Measurements from ENCODE around the gene SOCS7. TPM values are rescaled to one million over a fixed set of nuclear protein-coding genes. Genes with fewer than 3 reads are reported as not detected.

Gene SOCS7
- total RNA-seq, 1 experiment from 2014 or later, result 83.6 TPM

GRCh38 chr17:38357486-38358123 is 6.0 kb downstream of the SOCS7 start:
- Mint-ChIP-seq H3K27me3 (ENCODE audit: unreplicated experiment) (no peaks in the 10 kb centered on the region), H3K27ac (ENCODE audit: unreplicated experiment) (no peak overlapping the region), H3K4me1 (ENCODE audit: low read depth, unreplicated experiment) (peaks cover 74% of the 10 kb centered on the region), H3K9me3 (ENCODE audit: low read depth, unreplicated experiment) (no peaks in the 10 kb centered on the region), H3K4me3 (ENCODE audit: low read depth, unreplicated experiment) (no peak overlapping the region), H3K36me3 (ENCODE audit: insufficient read depth, unreplicated experiment) (peaks cover 13% of the 10 kb centered on the region)
- intact Hi-C loops (cut with micrococcal nuclease; ENCODE audit: unreplicated experiment), result no loop called here
- TF ChIP-seq CTCF (IDR thresholded peaks at IDR 0.05; ENCODE audit: unreplicated experiment), result no peak
- no TSS peak for BruUV-seq (replicated peaks)
- DNase-seq, result no peak
- CTCF ChIA-PET, result interaction anchor here (0.8 to 10.3 kb wide), 2 partner anchors 8 to 21 kb away, joined by 3 to 159 read pairs; no protein-coding TSS in a partner anchor

GRCh38 chr17:38358586-38359513 is 7.2 kb downstream of the SOCS7 start:
- CTCF ChIA-PET, result interaction anchor here (0.5 to 2.3 kb wide), 4 partner anchors 9 to 292 kb away, joined by 3 to 18 read pairs (median 6); no protein-coding TSS in a partner anchor
- no peak overlapping the region for H3K27ac Mint-ChIP-seq (ENCODE audit: unreplicated experiment)
- no peak for DNase-seq
- no peak for TF ChIP-seq CTCF (IDR thresholded peaks at IDR 0.05; ENCODE audit: unreplicated experiment)
- peaks cover under 1% of the 10 kb centered on the region for H3K36me3 Mint-ChIP-seq (ENCODE audit: insufficient read depth, unreplicated experiment)
- intact Hi-C loops (cut with micrococcal nuclease; ENCODE audit: unreplicated experiment), result no loop called here
- H3K9me3 Mint-ChIP-seq (ENCODE audit: low read depth, unreplicated experiment), result no peaks in the 10 kb centered on the region
- no TSS peak for BruUV-seq (replicated peaks)
- no peak overlapping the region for H3K4me3 Mint-ChIP-seq (ENCODE audit: low read depth, unreplicated experiment)
- H3K4me1 Mint-ChIP-seq (ENCODE audit: low read depth, unreplicated experiment), result peaks cover 64% of the 10 kb centered on the region
- no peaks in the 10 kb centered on the region for H3K27me3 Mint-ChIP-seq (ENCODE audit: unreplicated experiment)

GRCh38 chr17:38361694-38362465 is 10.2 kb downstream of the SOCS7 start:
- H3K4me3 Mint-ChIP-seq (ENCODE audit: low read depth, unreplicated experiment), result no peak overlapping the region
- no peak overlapping the region for H3K27ac Mint-ChIP-seq (ENCODE audit: unreplicated experiment)
- intact Hi-C loops (cut with micrococcal nuclease; ENCODE audit: unreplicated experiment), result no loop called here
- peaks cover 5% of the 10 kb centered on the region for H3K36me3 Mint-ChIP-seq (ENCODE audit: insufficient read depth, unreplicated experiment)
- no peaks in the 10 kb centered on the region for H3K27me3 Mint-ChIP-seq (ENCODE audit: unreplicated experiment)
- BruUV-seq (replicated peaks), result no TSS peak
- TF ChIP-seq CTCF (IDR thresholded peaks at IDR 0.05; ENCODE audit: unreplicated experiment), result no peak
- H3K4me1 Mint-ChIP-seq (ENCODE audit: low read depth, unreplicated experiment), result peaks cover 40% of the 10 kb centered on the region
- no peaks in the 10 kb centered on the region for H3K9me3 Mint-ChIP-seq (ENCODE audit: low read depth, unreplicated experiment)
- DNase-seq, result peak; percentile 57
- CTCF ChIA-PET, result interaction anchor here (0.6 to 3.4 kb wide), 9 partner anchors 9 to 693 kb away, joined by 3 to 26 read pairs (median 5); partner anchors contain the start of gene SOCS7

- Mint-ChIP-seq H3K4me3 (ENCODE audit: low read depth, unreplicated experiment) (no peak overlapping the region), H3K4me1 (ENCODE audit: low read depth, unreplicated experiment) (peaks cover 29% of the 10 kb centered on the region), H3K27ac (ENCODE audit: unreplicated experiment) (no peak overlapping the region), H3K36me3 (ENCODE audit: insufficient read depth, unreplicated experiment) (peaks cover 13% of the 10 kb centered on the region), H3K9me3 (ENCODE audit: low read depth, unreplicated experiment) (no peaks in the 10 kb centered on the region), H3K27me3 (ENCODE audit: unreplicated experiment) (no peaks in the 10 kb centered on the region)
- CTCF ChIA-PET, result interaction anchor here (0.6 to 3.4 kb wide), 7 partner anchors 8 to 66 kb away, joined by 3 to 26 read pairs (median 4); partner anchors contain the start of gene SOCS7
- intact Hi-C loops (cut with micrococcal nuclease; ENCODE audit: unreplicated experiment), result no loop called here
- BruUV-seq (replicated peaks), result no TSS peak
- no peak for DNase-seq
- no peak for TF ChIP-seq CTCF (IDR thresholded peaks at IDR 0.05; ENCODE audit: unreplicated experiment)
These were observed 11.4 kb downstream of the SOCS7 start for GRCh38 chr17:38363016-38363415.

Measured in Calu3 (cell line).